Neural cell (in vitro differentiated cells): ENCODE measurements around the gene RAD54L2. TPM values are rescaled to one million over a fixed set of nuclear protein-coding genes. Genes with fewer than 3 reads are reported as not detected.

Source experiments
- H2AFZ ChIP-seq: fragments of 200-600, 300-800 bp; sonication (generic), shearing (Covaris generic); 2 replicates; pipeline ENCODE4 v1.6.0; 2014; ENCODE audit warnings: low read depth, mild to moderate bottlenecking, antibody characterized with exemption, low read length, moderate library complexity
- H3F3A ChIP-seq: fragments of 200-600 bp; shearing (Covaris generic); 2 replicates; pipeline ENCODE4 v1.6.1; 2016; ENCODE audit warnings: mild to moderate bottlenecking, moderate library complexity, mixed read lengths, antibody characterized with exemption, low read length; ENCODE audit not compliant: insufficient read depth, poor library complexity, severe bottlenecking
- H3K27ac ChIP-seq: fragments of 200-600, 300-800 bp; sonication (generic), shearing (Covaris generic); 2 replicates; pipeline ENCODE4 v1.5.1; 2014; ENCODE audit warnings: mild to moderate bottlenecking, low read length, moderate library complexity
- H3K27me3 ChIP-seq: fragments of 300-800, 200-600 bp; sonication (generic), shearing (Covaris generic); 2 replicates; pipeline ENCODE4 v1.6.0; 2014; ENCODE audit warnings: mild to moderate bottlenecking, low read depth, low read length, moderate library complexity; ENCODE audit not compliant: insufficient read depth
- H3K36me3 ChIP-seq: fragments of 300-800, 200-600 bp; sonication (generic), shearing (Covaris generic); 2 replicates; pipeline ENCODE4 v1.5.1; 2014; ENCODE audit warnings: mild to moderate bottlenecking, antibody characterized with exemption, low read length, moderate library complexity; ENCODE audit not compliant: insufficient read depth
- H3K4me2 ChIP-seq: fragments of 300-800, 200-600 bp; sonication (generic), shearing (Covaris generic); 2 replicates; pipeline ENCODE4 v1.6.0; 2014; ENCODE audit warnings: mild to moderate bottlenecking, low read length
- H3K4me3 ChIP-seq: fragments of 300-800, 200-600 bp; sonication (generic), shearing (Covaris generic); 2 replicates; pipeline ENCODE4 v1.5.1; 2014; ENCODE audit warnings: mild to moderate bottlenecking, low read length, moderate library complexity
- H3K79me2 ChIP-seq: fragments of 200-600 bp; shearing (Covaris generic); replicated peaks from 2 replicates; pipeline ENCODE4 v1.6.0; 2014; ENCODE audit warnings: mild to moderate bottlenecking, low read length, moderate library complexity; ENCODE audit not compliant: insufficient read depth
- H3K9ac ChIP-seq: fragments of 300-800, 200-600 bp; sonication (generic), shearing (Covaris generic); 2 replicates; pipeline ENCODE4 v1.6.1; 2016; ENCODE audit warnings: mild to moderate bottlenecking, low read length, mixed read lengths
- H3K9me2 ChIP-seq: fragments of 200-600 bp; shearing (Covaris generic); 2 replicates; pipeline ENCODE4 v1.6.1; 2016; ENCODE audit warnings: mild to moderate bottlenecking, low read length, mixed read lengths; ENCODE audit not compliant: insufficient read depth
- H3K9me3 ChIP-seq: fragments of 200-600, 300-800 bp; sonication (generic), shearing (Covaris generic); 2 replicates; pipeline ENCODE4 v1.6.1; 2016; ENCODE audit warnings: mild to moderate bottlenecking, mixed run types, low read length, moderate library complexity, mixed read lengths
- H4K20me1 ChIP-seq: fragments of 200-600 bp; shearing (Covaris generic); 2 replicates; pipeline ENCODE4 v1.6.1; 2016; ENCODE audit warnings: mild to moderate bottlenecking, mixed run types; ENCODE audit not compliant: insufficient read depth
- CTCF ChIP-seq: fragments of 450-650 bp; IDR thresholded peaks from 2 replicates; pipeline ENCODE4 v1.5.1; 2014; ENCODE audit warnings: antibody characterized with exemption, mild to moderate bottlenecking, moderate library complexity; ENCODE audit not compliant: poor library complexity, severe bottlenecking
- EP300 ChIP-seq: fragments of 450-650 bp; conservative IDR thresholded peaks from 2 replicates; pipeline ENCODE4 v1.6.1; 2014; ENCODE audit warnings: antibody characterized with exemption, mild to moderate bottlenecking, moderate library complexity; ENCODE audit not compliant: poor library complexity, severe bottlenecking
- EZH2 ChIP-seq: fragments of 200-600, 300-800 bp; shearing (Covaris generic), sonication (generic); IDR thresholded peaks from 2 replicates; pipeline ENCODE4 v1.6.1; 2014; ENCODE audit warnings: antibody characterized with exemption, low read length, borderline replicate concordance, mild to moderate bottlenecking; ENCODE audit not compliant: insufficient read depth, poor library complexity, severe bottlenecking
- MXI1 ChIP-seq: fragments of 450-650 bp; conservative IDR thresholded peaks from 2 replicates; pipeline ENCODE4 v1.6.1; 2014; ENCODE audit warnings: antibody characterized with exemption, mild to moderate bottlenecking; ENCODE audit not compliant: poor library complexity, severe bottlenecking
- POLR2AphosphoS5 ChIP-seq: IDR thresholded peaks from 2 replicates; pipeline ENCODE4 v1.6.1; 2012
- RAD21 ChIP-seq: fragments of 450-650 bp; conservative IDR thresholded peaks from 2 replicates; pipeline ENCODE4 v1.6.1; 2014; ENCODE audit warnings: antibody characterized with exemption, mild to moderate bottlenecking, moderate library complexity
- REST ChIP-seq: IDR thresholded peaks from 2 replicates; pipeline ENCODE4 v1.6.1; 2012; ENCODE audit warnings: borderline replicate concordance
- SMC3 ChIP-seq: fragments of 450-650 bp; conservative IDR thresholded peaks from 2 replicates; pipeline ENCODE4 v1.6.1; 2014; ENCODE audit warnings: antibody characterized with exemption, mild to moderate bottlenecking, moderate library complexity; ENCODE audit not compliant: poor library complexity
- TAF1 ChIP-seq: IDR thresholded peaks from 2 replicates; pipeline ENCODE4 v1.6.1; 2012; ENCODE audit warnings: low read depth
- polyA plus RNA-seq: library from polyadenylated mRNA; depleted of rRNA; stranded (reverse); fragments of >200 nt; gene quantifications from 2 replicates; pipeline ENCODE4 v1.2.3, GENCODE V29; 2014

The RAD54L2 gene
- polyA plus RNA-seq, 1 donor from 2014 or later: 14.5 TPM

DNA sequence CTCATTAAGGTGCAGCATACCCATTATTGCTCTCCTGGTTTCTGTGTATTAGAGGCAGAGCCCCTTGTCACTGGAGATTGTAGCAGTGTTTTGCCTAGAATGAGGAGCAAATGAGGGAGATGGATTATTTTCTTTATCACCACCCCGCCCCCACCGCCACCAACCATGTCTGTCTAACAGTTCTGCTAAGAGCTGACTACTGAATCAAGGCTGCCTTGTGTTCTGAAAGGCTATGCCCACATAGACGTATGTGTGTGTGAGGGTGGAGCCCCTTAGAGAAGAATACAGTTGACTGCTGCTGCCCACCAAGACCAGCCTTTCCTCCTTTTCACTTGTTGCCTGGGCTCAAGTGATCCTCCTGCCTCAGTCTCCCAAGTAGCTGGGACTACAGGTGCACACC lies 47.4 kb downstream of the RAD54L2 start:
- no peaks in the 10 kb centered on the region for H3K27me3 ChIP-seq
- no peaks in the 10 kb centered on the region for H3K9me2 ChIP-seq
- TF ChIP-seq CTCF: no peak
- TF ChIP-seq POLR2AphosphoS5: no peak
- TF ChIP-seq TAF1: no peak
- no peak for TF ChIP-seq EP300
- TF ChIP-seq RAD21: no peak
- no peak for TF ChIP-seq EZH2
- TF ChIP-seq REST: no peak
- no peak for TF ChIP-seq SMC3
- TF ChIP-seq MXI1: no peak
- H3K9me3 ChIP-seq: no peaks in the 10 kb centered on the region
- H3K27ac ChIP-seq: no peak overlapping the region
- H3F3A ChIP-seq: no peaks in the 10 kb centered on the region
- no peaks in the 10 kb centered on the region for H4K20me1 ChIP-seq
- no peak overlapping the region for H3K4me3 ChIP-seq
- no peak overlapping the region for H3K9ac ChIP-seq
- no peak overlapping the region for H3K4me2 ChIP-seq
- H2AFZ ChIP-seq: no peak overlapping the region
- no peaks in the 10 kb centered on the region for H3K79me2 ChIP-seq
- H3K36me3 ChIP-seq: peaks cover under 1% of the 10 kb centered on the region

Other genes starting within 250 kb of the RAD54L2 start
- 60.7 and 77.3 TPM in 2 replicates for gene MANF, start 153.4 kb upstream of the RAD54L2 start, polyA plus RNA-seq
- 24.1 and 27.4 TPM in 2 replicates for gene RBM15B, start 147.4 kb upstream of the RAD54L2 start, polyA plus RNA-seq
- gene DCAF1, start 38.7 kb upstream of the RAD54L2 start, polyA plus RNA-seq: 9.4 and 11.9 TPM in 2 replicates
- 33.0 and 35.4 TPM in 2 replicates for gene TEX264, start 132.5 kb downstream of the RAD54L2 start, polyA plus RNA-seq
- 9.1 and 11.6 TPM in 2 replicates for gene GRM2, start 168.3 kb downstream of the RAD54L2 start, polyA plus RNA-seq
- gene IQCF6, start 240.5 kb downstream of the RAD54L2 start, polyA plus RNA-seq: not detected in 2 replicates